CD4-positive, alpha-beta memory T cell (primary cell): ENCODE results near the gene NDFIP2. TPM values are rescaled to one million over a fixed set of nuclear protein-coding genes. Genes with fewer than 3 reads are reported as not detected.
"Not testable (repeated sequence)": the region's sequence is repeated elsewhere in the genome, so short reads cannot be mapped to it uniquely, and the experiment has no call there.

ENCODE experiments used
- CTCF ChIA-PET: fragments of 350-600 bp; sonication (Branson Sonifier 250); formaldehyde crosslinking; loops from one replicate; lab custom pipeline; 2021; ENCODE audit warnings: inconsistent platforms; ENCODE audit not compliant: partially characterized antibody; lab: Charles Lee
- POLR2A ChIA-PET: fragments of 350-600 bp; sonication (Branson Sonifier 250); formaldehyde crosslinking; loops from one replicate; lab custom pipeline; 2021; ENCODE audit not compliant: partially characterized antibody; lab: Charles Lee
- DNase-seq, 5 donors: peaks; one replicate each; pipeline versions ENCODE4 v3.0.0 to v3.0.0-alpha.2; 2020 to 2022; ENCODE audit warnings: mixed read lengths in 1 of 5
- H3K27ac ChIP-seq: one replicate; pipeline ENCODE4 v1.7.0; 2013; ENCODE audit warnings: low read depth, low read length
- H3K27me3 ChIP-seq: 2 replicates; pipeline ENCODE4 v1.7.0; 2013; ENCODE audit warnings: mild to moderate bottlenecking, low read length, moderate library complexity; ENCODE audit not compliant: insufficient read depth
- H3K36me3 ChIP-seq: 2 replicates; pipeline ENCODE4 v1.7.0; 2013; ENCODE audit warnings: mild to moderate bottlenecking, low read length, moderate library complexity; ENCODE audit not compliant: insufficient read depth
- H3K4me1 ChIP-seq: 2 replicates; pipeline ENCODE4 v1.7.0; 2013; ENCODE audit warnings: mild to moderate bottlenecking, low read length, moderate library complexity; ENCODE audit not compliant: insufficient read depth
- H3K4me3 ChIP-seq, 2 donors: one replicate each; pipeline ENCODE4 v1.7.0; 2013; ENCODE audit warnings: low read length in 2 of 2, mild to moderate bottlenecking in 1 of 2
- H3K9me3 ChIP-seq, 2 donors: one replicate each; pipeline ENCODE4 v1.7.0; 2013; ENCODE audit warnings: low read length in 2 of 2, control low read depth in 1 of 2; ENCODE audit not compliant: control insufficient read depth in 1 of 2
- H3K27ac Mint-ChIP-seq, 7 donors: one replicate each; pipeline ENCODE4 v1.8.0; 2020 to 2021; ENCODE audit warnings: mixed read lengths in 7 of 7, mild to moderate bottlenecking in 6 of 7, inconsistent platforms in 3 of 7, moderate library complexity in 3 of 7
- H3K27me3 Mint-ChIP-seq, 2 donors: one replicate each; pipeline ENCODE4 v1.8.0; 2020 to 2021; ENCODE audit warnings: mixed read lengths in 2 of 2
- H3K36me3 Mint-ChIP-seq, 2 donors: one replicate each; pipeline ENCODE4 v1.8.0; 2020 to 2021; ENCODE audit warnings: mixed read lengths in 2 of 2, inconsistent platforms in 1 of 2, mild to moderate bottlenecking in 1 of 2
- H3K4me1 Mint-ChIP-seq, 4 donors: one replicate each; pipeline ENCODE4 v1.8.0; 2020 to 2021; ENCODE audit warnings: mixed read lengths in 4 of 4, mild to moderate bottlenecking in 1 of 4
- H3K4me3 Mint-ChIP-seq, 8 donors: one replicate each; pipeline ENCODE4 v1.8.0; 2020 to 2021; ENCODE audit warnings: mixed read lengths in 8 of 8, mild to moderate bottlenecking in 7 of 8, moderate library complexity in 6 of 8, inconsistent platforms in 3 of 8
- H3K9me3 Mint-ChIP-seq, 8 donors: one replicate each; pipeline ENCODE4 v1.8.0; 2020 to 2021; ENCODE audit warnings: mixed read lengths in 8 of 8, mild to moderate bottlenecking in 5 of 8, inconsistent platforms in 3 of 8, moderate library complexity in 1 of 8
- intact Hi-C: fragments of 100-400 bp; cut with micrococcal nuclease; formaldehyde crosslinking; loops from one replicate; pipeline ENCODE4 v1.15.1; 2023
- polyA plus RNA-seq, 2 donors: library from polyadenylated mRNA; unstranded; fragments of 300-500 nt; fragmentation: Illumina TruSeq; gene quantifications; one replicate each; pipeline ENCODE4 v1.2.3, GENCODE V29; 2021
- total RNA-seq, 2 experiments: library from RNA; stranded (reverse); gene quantifications; one replicate each; pipeline ENCODE4 v1.2.3, GENCODE V29; 2021

NDFIP2 gene
- total and polyA plus RNA-seq, 4 experiments from 2014 or later, result 2.7 to 5.2 (median 4.1) TPM

- DNase-seq, result no peak
- no peak overlapping the region for H3K4me3 Mint-ChIP-seq
- H3K4me3 ChIP-seq, result no peak overlapping the region
- no peak overlapping the region for H3K27ac ChIP-seq
- H3K9me3 ChIP-seq, result no peaks in the 10 kb centered on the region
- H3K4me1 Mint-ChIP-seq, result no peaks in the 10 kb centered on the region
- H3K27ac Mint-ChIP-seq, result no peak overlapping the region
- POLR2A ChIA-PET, result no interaction called here
- CTCF ChIA-PET, result interaction anchor here (1.4 kb wide), 1 partner anchor 17 kb away, joined by 3 read pairs; no protein-coding TSS in a partner anchor
- intact Hi-C loops, result no loop called here
- H3K36me3 ChIP-seq, result no peaks in the 10 kb centered on the region
- peaks cover 14 to 24% of the 10 kb centered on the region in 2 donors for H3K36me3 Mint-ChIP-seq
- H3K9me3 Mint-ChIP-seq, result peaks cover 1 to 29% (median 25%) of the 10 kb centered on the region in 8 donors
- no peaks in the 10 kb centered on the region for H3K4me1 ChIP-seq
- H3K27me3 ChIP-seq, result no peaks in the 10 kb centered on the region
- peaks cover 0 to 3% of the 10 kb centered on the region in 2 donors for H3K27me3 Mint-ChIP-seq
Observed at GRCh38 chr13:79557666-79558065, 76.7 kb downstream of the NDFIP2 start.

- peaks cover 16 to 24% of the 10 kb centered on the region in 2 donors for H3K36me3 Mint-ChIP-seq
Observed at GRCh38 chr13:79560954-79561353, 80.0 kb downstream of the NDFIP2 start.

GRCh38 chr13:79562557-79562956 lies 81.6 kb downstream of the NDFIP2 start:
- Histone ChIP-seq H3K36me3 (no peaks in the 10 kb centered on the region), H3K4me1 (no peaks in the 10 kb centered on the region), H3K9me3 (no peaks in the 10 kb centered on the region), H3K4me3 (no peak overlapping the region), H3K27ac (no peak overlapping the region), H3K27me3 (no peaks in the 10 kb centered on the region)
- Mint-ChIP-seq H3K27me3 (peaks cover 0 to 7% of the 10 kb centered on the region in 2 donors), H3K9me3 (peaks cover 4 to 67% (median 49%) of the 10 kb centered on the region in 8 donors), H3K27ac (no peak overlapping the region), H3K4me3 (no peak overlapping the region), H3K36me3 (peaks cover 15 to 23% of the 10 kb centered on the region in 2 donors), H3K4me1 (no peaks in the 10 kb centered on the region)
- intact Hi-C loops, result no loop called here
- CTCF ChIA-PET, result no interaction called here
- no peak for DNase-seq
- POLR2A ChIA-PET, result no interaction called here

More at GRCh38 chr13:79560954-79561353, 80.0 kb downstream of the NDFIP2 start:
- Histone ChIP-seq H3K27me3 (no peaks in the 10 kb centered on the region), H3K4me3 (no peak overlapping the region), H3K9me3 (no peaks in the 10 kb centered on the region), H3K36me3 (no peaks in the 10 kb centered on the region), H3K4me1 (no peaks in the 10 kb centered on the region), H3K27ac (no peak overlapping the region)
- Mint-ChIP-seq H3K4me3 (no peak overlapping the region), H3K4me1 (no peaks in the 10 kb centered on the region), H3K9me3 (peaks cover 4 to 60% (median 46%) of the 10 kb centered on the region in 8 donors), H3K27me3 (peaks cover 0 to 7% of the 10 kb centered on the region in 2 donors), H3K27ac (no peak overlapping the region)
- intact Hi-C loops, result no loop called here
- no peak for DNase-seq
- POLR2A ChIA-PET, result no interaction called here
- CTCF ChIA-PET, result no interaction called here

- H3K36me3 ChIP-seq, result no peaks in the 10 kb centered on the region
- no peaks in the 10 kb centered on the region for H3K9me3 ChIP-seq
- ChIA-PET CTCF (interaction anchor here (1.1 kb wide), 1 partner anchor 142 kb away, joined by 3 read pairs; no protein-coding TSS in a partner anchor), POLR2A (no interaction called here)
- H3K27ac ChIP-seq, result no peak overlapping the region
- no peak for DNase-seq
- Mint-ChIP-seq H3K9me3 (peaks cover 3 to 49% (median 35%) of the 10 kb centered on the region in 8 donors), H3K4me3 (no peak overlapping the region), H3K36me3 (peaks cover 0 to 4% of the 10 kb centered on the region in 2 donors), H3K4me1 (no peaks in the 10 kb centered on the region), H3K27me3 (peaks cover 0 to 7% of the 10 kb centered on the region in 2 donors), H3K27ac (no peak overlapping the region)
- intact Hi-C loops, result no loop called here
- no peak overlapping the region for H3K4me3 ChIP-seq
- H3K27me3 ChIP-seq, result no peaks in the 10 kb centered on the region
- H3K4me1 ChIP-seq, result no peaks in the 10 kb centered on the region
Observed at GRCh38 chr13:79566118-79566517, 85.2 kb downstream of the NDFIP2 start.

- Histone ChIP-seq H3K9me3 (no peaks in the 10 kb centered on the region), H3K36me3 (no peaks in the 10 kb centered on the region), H3K4me1 (no peaks in the 10 kb centered on the region), H3K27me3 (no peaks in the 10 kb centered on the region), H3K4me3 (no peak overlapping the region), H3K27ac (no peak overlapping the region)
- POLR2A ChIA-PET, result no interaction called here
- peaks cover 0 to 12% (median 2%) of the 10 kb centered on the region in 8 donors for H3K9me3 Mint-ChIP-seq
- DNase-seq, result no peak
- no peak overlapping the region for H3K4me3 Mint-ChIP-seq
- H3K27ac Mint-ChIP-seq, result no peak overlapping the region
- intact Hi-C loops, result no loop called here
- no peaks in the 10 kb centered on the region for H3K36me3 Mint-ChIP-seq
- CTCF ChIA-PET, result interaction anchor here (0.8 kb wide), 1 partner anchor 56 kb away, joined by 3 read pairs; no protein-coding TSS in a partner anchor
- peaks cover 0 to 2% of the 10 kb centered on the region in 2 donors for H3K27me3 Mint-ChIP-seq
- H3K4me1 Mint-ChIP-seq, result no peaks in the 10 kb centered on the region
Observed at GRCh38 chr13:79571147-79571546, 90.2 kb downstream of the NDFIP2 start.

GRCh38 chr13:79573892-79574291 lies 92.9 kb downstream of the NDFIP2 start:
- H3K27me3 Mint-ChIP-seq, H3K4me1 ChIP-seq, H3K36me3 ChIP-seq, H3K4me1 Mint-ChIP-seq, H3K9me3 ChIP-seq, H3K36me3 Mint-ChIP-seq, POLR2A ChIA-PET, H3K27me3 ChIP-seq, CTCF ChIA-PET, H3K27ac ChIP-seq, DNase-seq, H3K27ac Mint-ChIP-seq, H3K4me3 ChIP-seq, intact Hi-C loops, H3K4me3 Mint-ChIP-seq: not testable (repeated sequence)
- H3K9me3 Mint-ChIP-seq, result peaks cover 2 to 16% (median 9%) of the 10 kb centered on the region in 8 donors

GRCh38 chr13:79581870-79582315 lies 100.9 kb downstream of the NDFIP2 start:
- peaks cover 0 to 4% of the 10 kb centered on the region in 2 donors for H3K27me3 Mint-ChIP-seq
- no peak overlapping the region for H3K4me3 Mint-ChIP-seq
- intact Hi-C loops, result no loop called here

More at GRCh38 chr13:79581870-79582315, 100.9 kb downstream of the NDFIP2 start:
- ChIA-PET CTCF (no interaction called here), POLR2A (no interaction called here)
- Mint-ChIP-seq H3K9me3 (peaks cover 0 to 12% (median 6%) of the 10 kb centered on the region in 8 donors), H3K36me3 (peaks cover 0 to 2% of the 10 kb centered on the region in 2 donors), H3K4me1 (no peaks in the 10 kb centered on the region), H3K27ac (no peak overlapping the region)
- Histone ChIP-seq H3K27ac (no peak overlapping the region), H3K27me3 (no peaks in the 10 kb centered on the region), H3K4me1 (no peaks in the 10 kb centered on the region), H3K4me3 (no peak overlapping the region), H3K9me3 (no peaks in the 10 kb centered on the region), H3K36me3 (no peaks in the 10 kb centered on the region)
- no peak for DNase-seq
